Liver (tissue), 9 donors: ENCODE results near the gene LPP. TPM values are rescaled to one million over a fixed set of nuclear protein-coding genes. Genes with fewer than 3 reads are reported as not detected.

Experiments
- DNase-seq: peaks from one replicate; pipeline ENCODE4 v3.0.0-alpha.2; 2017; ENCODE audit warnings: low spot score
- H3K27ac ChIP-seq, 2 donors: one replicate each; pipeline ENCODE4 v1.7.0; 2013; ENCODE audit warnings: inconsistent platforms in 2 of 2, low read length in 2 of 2, control low read depth in 1 of 2, low read depth in 1 of 2, mild to moderate bottlenecking in 1 of 2
- H3K27me3 ChIP-seq, 4 donors: one replicate each; pipeline versions ENCODE4 v1.6.1 to v1.7.0; 2013; ENCODE audit warnings: low read length in 3 of 4, inconsistent platforms in 1 of 4, mild to moderate bottlenecking in 1 of 4, moderate library complexity in 1 of 4; ENCODE audit not compliant: control insufficient read depth in 4 of 4, insufficient read depth in 4 of 4
- H3K36me3 ChIP-seq, 4 donors: one replicate each; pipeline versions ENCODE4 v1.6.1 to v1.7.0; 2013; ENCODE audit warnings: low read length in 3 of 4, mild to moderate bottlenecking in 3 of 4, low read depth in 1 of 4, moderate library complexity in 1 of 4; ENCODE audit not compliant: control insufficient read depth in 4 of 4, insufficient read depth in 3 of 4
- H3K4me1 ChIP-seq, 4 donors: one replicate each; pipeline versions ENCODE4 v1.6.1 to v1.7.0; 2013; ENCODE audit warnings: low read length in 3 of 4, mild to moderate bottlenecking in 3 of 4, moderate library complexity in 1 of 4; ENCODE audit not compliant: control insufficient read depth in 4 of 4, insufficient read depth in 4 of 4
- H3K4me3 ChIP-seq, 3 donors: one replicate each; pipeline versions ENCODE4 v1.6.1 to v1.7.0; 2013; ENCODE audit warnings: low read length in 3 of 3, control low read depth in 1 of 3, low read depth in 1 of 3, mild to moderate bottlenecking in 1 of 3
- H3K9ac ChIP-seq, 2 donors: one replicate each; pipeline ENCODE4 v1.7.0; 2013; ENCODE audit warnings: low read length in 2 of 2, mild to moderate bottlenecking in 2 of 2, moderate library complexity in 2 of 2, control low read depth in 1 of 2, low read depth in 1 of 2
- H3K9me3 ChIP-seq, 4 donors: one replicate each; pipeline versions ENCODE4 v1.6.1 to v1.7.0; 2013; ENCODE audit warnings: low read length in 3 of 4; ENCODE audit not compliant: control insufficient read depth in 4 of 4
- ATF3 ChIP-seq: IDR thresholded peaks from 2 replicates; pipeline ENCODE4 v1.6.1; 2016; ENCODE audit warnings: antibody characterized with exemption
- CTCF ChIP-seq: fragments of 150-350 bp; IDR thresholded peaks from 2 replicates; pipeline ENCODE4 v1.5.1; 2017; ENCODE audit warnings: improper control_type of control experiment, low read depth, low read length; ENCODE audit not compliant: missing input control
- FOXA2 ChIP-seq: IDR thresholded peaks from 2 replicates; pipeline ENCODE4 v1.6.1; 2016; ENCODE audit warnings: antibody characterized with exemption
- GABPA ChIP-seq, 2 donors: IDR thresholded peaks in 1 of 2; conservative IDR thresholded peaks in 1 of 2; 2 replicates each; pipeline ENCODE4 v1.6.1; 2016; ENCODE audit warnings: antibody characterized with exemption in 2 of 2, mild to moderate bottlenecking in 1 of 2, moderate library complexity in 1 of 2
- HNF4A ChIP-seq, 2 donors: conservative IDR thresholded peaks; 2 replicates each; pipeline ENCODE4 v1.6.1; 2016; ENCODE audit warnings: antibody characterized with exemption in 2 of 2, mild to moderate bottlenecking in 2 of 2
- JUND ChIP-seq, 2 donors: IDR thresholded peaks; 2 replicates each; pipeline ENCODE4 v1.6.1; 2016; ENCODE audit warnings: antibody characterized with exemption in 2 of 2
- MAX ChIP-seq: IDR thresholded peaks from 2 replicates; pipeline ENCODE4 v1.6.1; 2016; ENCODE audit warnings: antibody characterized with exemption
- NR2F2 ChIP-seq: IDR thresholded peaks from 2 replicates; pipeline ENCODE4 v1.6.1; 2016; ENCODE audit warnings: antibody characterized with exemption
- RAD21 ChIP-seq, 2 donors: IDR thresholded peaks; 2 replicates each; pipeline ENCODE4 v1.6.1; 2016; ENCODE audit warnings: antibody characterized with exemption in 2 of 2, mild to moderate bottlenecking in 2 of 2
- REST ChIP-seq: IDR thresholded peaks from 2 replicates; pipeline ENCODE4 v1.6.1; 2016; ENCODE audit warnings: antibody characterized with exemption, mild to moderate bottlenecking
- RXRA ChIP-seq, 2 donors: IDR thresholded peaks; 2 replicates each; pipeline ENCODE4 v1.6.1; 2017 to 2018; ENCODE audit warnings: antibody characterized with exemption in 2 of 2, mild to moderate bottlenecking in 1 of 2
- SP1 ChIP-seq: IDR thresholded peaks from 2 replicates; pipeline ENCODE4 v1.6.1; 2018; ENCODE audit warnings: antibody characterized with exemption, mild to moderate bottlenecking
- YY1 ChIP-seq: IDR thresholded peaks from 2 replicates; pipeline ENCODE4 v1.6.1; 2016; ENCODE audit warnings: antibody characterized with exemption, mild to moderate bottlenecking
- ZBTB33 ChIP-seq: IDR thresholded peaks from 2 replicates; pipeline ENCODE4 v1.6.1; 2016; ENCODE audit warnings: antibody characterized with exemption
- WGBS: extraction: QIAGEN DNeasy Blood & Tissue Kit; methylation state at CpG from one replicate; pipeline ENCODE4 v1.1.7; 2013; 5-methylcytosine and 5-hydroxymethylcytosine counted together
- polyA plus RNA-seq, 2 donors: library from polyadenylated mRNA; stranded (reverse) in 1 of 2; unstranded in 1 of 2; fragments of 200-250 nt in 1 of 2; fragments of >200 nt in 1 of 2; fragmentation: Nextera tagmentation in 1 of 2; extraction: Ambion mirVana in 1 of 2; gene quantifications; one replicate each; pipeline versions ENCODE4 v1.2.1 to v1.2.3, GENCODE V29; 2013 to 2015
- total RNA-seq, 2 donors: library from RNA; depleted of rRNA; stranded (reverse); fragments of >200 nt; gene quantifications; one replicate each; pipeline ENCODE4 v1.2.3, GENCODE V29; 2014
- donor health status: healthy.
- donor health status: healthy.
- donor health status: healthy.
- donor health status: healthy.
- donor health status: healthy.

LPP gene
- total and polyA plus RNA-seq, 4 donors, result 3.3 to 53.7 (median 28.2) TPM

GRCh38 chr3:188286087-188286513 is 132.1 kb downstream of the LPP start:
- H3K27ac ChIP-seq, result peak overlapping the region; percentile 44 to 67
- no peak overlapping the region for H3K4me3 ChIP-seq
- no peak for DNase-seq
- H3K27me3 ChIP-seq, result no peaks in the 10 kb centered on the region
- peaks cover 15 to 46% (median 39%) of the 10 kb centered on the region in 4 donors for H3K4me1 ChIP-seq
- no peaks in the 10 kb centered on the region for H3K36me3 ChIP-seq
- 62% methylated on average over 3 of the region's 3 CpGs for WGBS
- TF ChIP-seq REST, result no peak
- no peak for TF ChIP-seq FOXA2
- TF ChIP-seq GABPA (IDR thresholded peaks at IDR 0.05 in 1 of 2, conservative IDR thresholded peaks at IDR 0.05 in 1 of 2), result no peak
- no peak for TF ChIP-seq JUND (IDR thresholded peaks at IDR 0.05)
- TF ChIP-seq MAX, result no peak
- TF ChIP-seq SP1, result no peak
- no peak for TF ChIP-seq YY1
- peak in 1 of 2 donors; percentile 13 for TF ChIP-seq RAD21 (IDR thresholded peaks at IDR 0.05)
- TF ChIP-seq ZBTB33, result no peak
- TF ChIP-seq RXRA (IDR thresholded peaks at IDR 0.05), result peak in 1 of 2 donors; percentile 23
- no peak for TF ChIP-seq CTCF
- TF ChIP-seq HNF4A (conservative IDR thresholded peaks at IDR 0.05), result no peak
- peak; percentile 58 for TF ChIP-seq NR2F2
- TF ChIP-seq ATF3, result no peak
- no peaks in the 10 kb centered on the region for H3K9me3 ChIP-seq
- no peak overlapping the region for H3K9ac ChIP-seq

GRCh38 chr3:188287339-188287738 is 133.4 kb downstream of the LPP start:
- peaks cover 14 to 45% (median 41%) of the 10 kb centered on the region in 4 donors for H3K4me1 ChIP-seq
- H3K9ac ChIP-seq, result no peak overlapping the region
- H3K27ac ChIP-seq, result peak overlapping the region; percentile 6 to 15
- WGBS, result 93% methylated on average over 4 of the region's 4 CpGs
- no peaks in the 10 kb centered on the region for H3K9me3 ChIP-seq
- H3K36me3 ChIP-seq, result no peaks in the 10 kb centered on the region
- no peak for TF ChIP-seq NR2F2
- no peak for TF ChIP-seq RXRA (IDR thresholded peaks at IDR 0.05)
- TF ChIP-seq ATF3, result no peak
- TF ChIP-seq HNF4A (conservative IDR thresholded peaks at IDR 0.05), result no peak
- TF ChIP-seq SP1, result no peak
- no peak for TF ChIP-seq RAD21 (IDR thresholded peaks at IDR 0.05)
- no peak for DNase-seq
- no peak overlapping the region for H3K4me3 ChIP-seq
- H3K27me3 ChIP-seq, result no peaks in the 10 kb centered on the region
